H1 (cell line): ENCODE data around the gene ELL. TPM values are rescaled to one million over a fixed set of nuclear protein-coding genes. Genes with fewer than 3 reads are reported as not detected.

Experiments used
- CTCF ChIA-PET: fragments of 300-600 bp; sonication (Branson Sonifier 250); formaldehyde crosslinking; loops from one replicate; lab custom pipeline; 2021; ENCODE audit not compliant: partially characterized antibody; lab: Charles Lee
- POLR2A ChIA-PET: fragments of 300-600 bp; sonication (Branson Sonifier 250); formaldehyde crosslinking; loops from one replicate; lab custom pipeline; 2021; ENCODE audit warnings: inconsistent platforms; ENCODE audit not compliant: partially characterized antibody; lab: Charles Lee
- DNase-seq, 2 experiments: peaks; one replicate each; pipeline versions ENCODE4 v3.0.0 to v3.0.0-alpha.2; 2010 to 2022; ENCODE audit warnings: low spot score in 2 of 2, low read depth in 1 of 2, mixed read lengths in 1 of 2
- FAIRE-seq: peaks from 2 replicates; lab custom pipeline; 2011; peaks lifted over from hg19 to GRCh38; lab: Jason Lieb, UNC
- H2AFZ ChIP-seq: 2 replicates; pipeline ENCODE4 v1.8.1; 2012; ENCODE audit warnings: low read length, inconsistent platforms
- H2AK5ac ChIP-seq: 2 replicates; pipeline ENCODE4 v1.6.1; 2013; ENCODE audit warnings: low read depth, low read length
- H2BK120ac ChIP-seq: replicated peaks from 2 replicates; pipeline ENCODE3; 2013; ENCODE audit warnings: low read depth, low read length, inconsistent platforms
- H2BK12ac ChIP-seq: 2 replicates; pipeline ENCODE4 v1.6.1; 2013; ENCODE audit warnings: low read depth, low read length
- H2BK15ac ChIP-seq: 2 replicates; pipeline ENCODE4 v1.6.1; 2013; ENCODE audit warnings: low read length
- H2BK20ac ChIP-seq: 2 replicates; pipeline ENCODE4 v1.6.1; 2013; ENCODE audit warnings: low read length
- H2BK5ac ChIP-seq: 2 replicates; pipeline ENCODE4 v1.6.1; 2013; ENCODE audit warnings: low read depth, low read length
- H3K14ac ChIP-seq: 2 replicates; pipeline ENCODE4 v1.6.1; 2013; ENCODE audit warnings: inconsistent platforms; ENCODE audit not compliant: insufficient read length
- H3K18ac ChIP-seq: 2 replicates; pipeline ENCODE4 v1.6.1; 2013; ENCODE audit warnings: low read length; ENCODE audit errors: extremely low read depth
- H3K23ac ChIP-seq: 2 replicates; pipeline ENCODE4 v1.6.1; 2013; ENCODE audit warnings: inconsistent platforms; ENCODE audit not compliant: insufficient read length
- H3K23me2 ChIP-seq: 2 replicates; pipeline ENCODE4 v1.6.1; 2013; ENCODE audit warnings: low read depth, low read length
- H3K27ac ChIP-seq: 2 replicates; pipeline ENCODE4 v1.6.1; 2011; ENCODE audit warnings: low read depth, low read length, inconsistent platforms
- H3K27me3 ChIP-seq, 4 experiments: replicated peaks in 1 of 4; 1 replicate in 1 of 4; 2 replicates in 3 of 4; pipeline versions ENCODE4 v1.6.1 to v1.8.1; 2011 to 2013; ENCODE audit warnings: low read length in 3 of 4, mild to moderate bottlenecking in 3 of 4, inconsistent platforms in 2 of 4, mixed read lengths in 2 of 4, moderate library complexity in 1 of 4; ENCODE audit not compliant: control insufficient read depth in 3 of 4, insufficient read depth in 3 of 4; ENCODE audit errors: extremely low read depth in 1 of 4
- H3K36me3 ChIP-seq, 4 experiments: 2 replicates each; pipeline versions ENCODE4 v1.6.1 to v1.8.1; 2011 to 2013; ENCODE audit warnings: mild to moderate bottlenecking in 4 of 4, low read length in 3 of 4, moderate library complexity in 2 of 4, control low read depth in 1 of 4, inconsistent platforms in 1 of 4; ENCODE audit not compliant: insufficient read depth in 4 of 4, control insufficient read depth in 2 of 4
- H3K4ac ChIP-seq: replicated peaks from 2 replicates; pipeline ENCODE3; 2013; ENCODE audit warnings: low read length, low read depth, mixed read lengths, inconsistent platforms; ENCODE audit not compliant: insufficient read length
- H3K4me1 ChIP-seq, 4 experiments: replicated peaks in 1 of 4; 1 replicate in 1 of 4; 2 replicates in 3 of 4; pipeline versions ENCODE4 v1.6.1 to v1.8.1; 2011 to 2013; ENCODE audit warnings: low read length in 3 of 4, inconsistent platforms in 2 of 4, mixed read lengths in 1 of 4; ENCODE audit not compliant: insufficient read depth in 4 of 4, control insufficient read depth in 3 of 4
- H3K4me2 ChIP-seq, 2 experiments: 2 replicates each; pipeline versions ENCODE4 v1.6.1 to v1.8.1; 2011 to 2013; ENCODE audit warnings: low read depth in 2 of 2, low read length in 2 of 2, control low read depth in 1 of 2, inconsistent platforms in 1 of 2, mild to moderate bottlenecking in 1 of 2; ENCODE audit not compliant: insufficient read depth in 1 of 2
- H3K4me3 ChIP-seq, 4 experiments: fragments of 200-600, 300-600 bp in 1 of 4; sonication (generic), shearing (Covaris generic), sonication (Bioruptor Twin) in 1 of 4; 2 replicates each; pipeline versions ENCODE4 v1.5.1 to v1.8.1; 2011 to 2016; ENCODE audit warnings: low read length in 4 of 4, low read depth in 3 of 4, control low read depth in 2 of 4, inconsistent platforms in 2 of 4, mild to moderate bottlenecking in 2 of 4, mixed read lengths in 1 of 4, moderate library complexity in 1 of 4; ENCODE audit not compliant: insufficient read depth in 2 of 4; ENCODE audit errors: extremely low read depth in 1 of 4
- H3K56ac ChIP-seq: replicated peaks from 2 replicates; pipeline ENCODE3; 2013; ENCODE audit warnings: low read depth, mild to moderate bottlenecking, mixed read lengths, low read length, inconsistent platforms; ENCODE audit not compliant: insufficient read length
- H3K79me1 ChIP-seq: 2 replicates; pipeline ENCODE4 v1.6.1; 2013; ENCODE audit warnings: low read depth, low read length, control low read depth
- H3K79me2 ChIP-seq, 2 experiments: 2 replicates each; pipeline versions ENCODE4 v1.6.1 to v1.8.1; 2012 to 2013; ENCODE audit warnings: low read length in 2 of 2, mild to moderate bottlenecking in 2 of 2, inconsistent platforms in 1 of 2; ENCODE audit not compliant: insufficient read depth in 2 of 2, control insufficient read depth in 1 of 2
- H3K9ac ChIP-seq, 4 experiments: replicated peaks in 1 of 4; 1 replicate in 1 of 4; 2 replicates in 3 of 4; pipeline versions ENCODE4 v1.6.1 to v1.8.1; 2011 to 2013; ENCODE audit warnings: low read depth in 3 of 4, low read length in 3 of 4, control low read depth in 2 of 4, mild to moderate bottlenecking in 2 of 4, moderate library complexity in 2 of 4, inconsistent platforms in 1 of 4; ENCODE audit errors: extremely low read depth in 1 of 4
- H3K9me3 ChIP-seq, 2 experiments: 2 replicates each; pipeline versions ENCODE4 v1.6.1 to v1.8.1; 2012 to 2013; ENCODE audit warnings: mild to moderate bottlenecking in 2 of 2, moderate library complexity in 2 of 2, control low read depth in 1 of 2, inconsistent platforms in 1 of 2, low read depth in 1 of 2, low read length in 1 of 2, mixed read lengths in 1 of 2; ENCODE audit not compliant: insufficient read depth in 2 of 2
- H4K20me1 ChIP-seq, 2 experiments: replicated peaks in 1 of 2; 2 replicates each; pipeline versions ENCODE3 to v1.8.1; 2011 to 2013; ENCODE audit warnings: inconsistent platforms in 2 of 2, low read length in 2 of 2, mild to moderate bottlenecking in 1 of 2; ENCODE audit not compliant: insufficient read depth in 2 of 2, control insufficient read depth in 1 of 2
- H4K5ac ChIP-seq: 2 replicates; pipeline ENCODE4 v1.6.1; 2013; ENCODE audit warnings: low read length, low read depth, mixed read lengths, inconsistent platforms; ENCODE audit not compliant: insufficient read length
- H4K8ac ChIP-seq: 2 replicates; pipeline ENCODE4 v1.8.0; 2013; ENCODE audit warnings: mild to moderate bottlenecking, moderate library complexity, low read length, inconsistent platforms; ENCODE audit not compliant: insufficient read depth; ENCODE audit errors: extremely low read depth
- H4K91ac ChIP-seq: replicated peaks from 2 replicates; pipeline ENCODE3; 2013; ENCODE audit warnings: low read length, mixed read lengths, inconsistent platforms; ENCODE audit not compliant: insufficient read length
- ASH2L ChIP-seq: fragments of 200-600, 300-600 bp; sonication (generic); IDR thresholded peaks from one replicate; pipeline ENCODE4 v1.7.1; 2017; ENCODE audit warnings: low read length
- CREB1 ChIP-seq: IDR thresholded peaks from 2 replicates; pipeline ENCODE4 v1.6.1; 2012; ENCODE audit warnings: inconsistent platforms
- GTF2F1 ChIP-seq: IDR thresholded peaks from 2 replicates; pipeline ENCODE4 v1.6.1; 2012; ENCODE audit warnings: low read depth, low read length, improper control_type of control experiment, borderline replicate concordance
- KDM4A ChIP-seq: IDR thresholded peaks from one replicate; pipeline ENCODE4 v1.7.1; 2012; ENCODE audit warnings: low read depth, mild to moderate bottlenecking, moderate library complexity, low read length, inconsistent platforms; ENCODE audit not compliant: severe bottlenecking
- MAX ChIP-seq: IDR thresholded peaks from 2 replicates; pipeline ENCODE4 v1.6.1; 2012; ENCODE audit warnings: inconsistent platforms
- PHF8 ChIP-seq: fragments of 200-600 bp; sonication (generic); conservative IDR thresholded peaks from 2 replicates; pipeline ENCODE4 v1.7.1; 2012; ENCODE audit warnings: low read depth, mild to moderate bottlenecking, inconsistent platforms, low read length, moderate library complexity
- RAD21 ChIP-seq, 2 experiments: IDR thresholded peaks in 1 of 2; conservative IDR thresholded peaks in 1 of 2; 2 replicates each; pipeline ENCODE4 v1.6.1; 2011; ENCODE audit warnings: low read depth in 2 of 2, low read length in 2 of 2, improper control_type of control experiment in 1 of 2, inconsistent platforms in 1 of 2, mild to moderate bottlenecking in 1 of 2, moderate library complexity in 1 of 2
- SIN3A ChIP-seq, 2 experiments: IDR thresholded peaks in 1 of 2; conservative IDR thresholded peaks in 1 of 2; 2 replicates each; pipeline ENCODE4 v1.6.1; 2011 to 2012; ENCODE audit warnings: low read length in 2 of 2, improper control_type of control experiment in 1 of 2, low read depth in 1 of 2, mild to moderate bottlenecking in 1 of 2
- TAF1 ChIP-seq: IDR thresholded peaks from 2 replicates; pipeline ENCODE4 v1.6.1; 2011; ENCODE audit warnings: mild to moderate bottlenecking, low read depth, low read length
- YY1 ChIP-seq: IDR thresholded peaks from 2 replicates; pipeline ENCODE4 v1.6.1; 2011; ENCODE audit warnings: low read depth, mild to moderate bottlenecking, low read length
- WGBS, 2 experiments: shearing (Covaris generic) in 1 of 2; methylation state at CpG; one replicate each; pipeline versions ENCODE4 v1.1.6 to v1.1.7; 2013 to 2015; ENCODE audit warnings: low lambda C conversion rate in 2 of 2, mixed read lengths in 2 of 2, inconsistent platforms in 1 of 2, low coverage in 1 of 2, missing lambda C conversion rate in 1 of 2; ENCODE audit not compliant: insufficient replicate concordance in 2 of 2, insufficient coverage in 1 of 2, insufficient read length in 1 of 2; ENCODE audit errors: extremely low coverage in 1 of 2, missing lambda C conversion rate in 1 of 2; 5-methylcytosine and 5-hydroxymethylcytosine counted together
- polyA plus RNA-seq, 7 experiments: library from polyadenylated mRNA; depleted of rRNA in 3 of 7; stranded (reverse) in 5 of 7; unstranded in 2 of 7; fragments of >200 nt in 5 of 7; fragments of 200-250 nt in 2 of 7; gene quantifications; 1 replicate in 5 of 7; 2 replicates in 1 of 7; 4 replicates in 1 of 7; pipeline versions ENCODE4 v1.2.1 to v1.2.3, GENCODE V29; 2011 to 2013; ENCODE audit warnings: missing spikeins in 2 of 7, mixed read lengths in 2 of 7
- total RNA-seq: library from RNA; stranded (reverse); fragmentation: NEBNext Ultra II Directional; extraction: Animal tissue kit (Norgen Biotek cat#: 25700); gene quantifications from 2 replicates; pipeline ENCODE4 v1.2.1, GENCODE V29; 2021

ELL gene
- total and polyA plus RNA-seq, 2 of the 8 experiments (the other 6 are each of a cell fraction or from before 2014, with no cell fraction given), result 5.2 to 10.5 TPM

DNA sequence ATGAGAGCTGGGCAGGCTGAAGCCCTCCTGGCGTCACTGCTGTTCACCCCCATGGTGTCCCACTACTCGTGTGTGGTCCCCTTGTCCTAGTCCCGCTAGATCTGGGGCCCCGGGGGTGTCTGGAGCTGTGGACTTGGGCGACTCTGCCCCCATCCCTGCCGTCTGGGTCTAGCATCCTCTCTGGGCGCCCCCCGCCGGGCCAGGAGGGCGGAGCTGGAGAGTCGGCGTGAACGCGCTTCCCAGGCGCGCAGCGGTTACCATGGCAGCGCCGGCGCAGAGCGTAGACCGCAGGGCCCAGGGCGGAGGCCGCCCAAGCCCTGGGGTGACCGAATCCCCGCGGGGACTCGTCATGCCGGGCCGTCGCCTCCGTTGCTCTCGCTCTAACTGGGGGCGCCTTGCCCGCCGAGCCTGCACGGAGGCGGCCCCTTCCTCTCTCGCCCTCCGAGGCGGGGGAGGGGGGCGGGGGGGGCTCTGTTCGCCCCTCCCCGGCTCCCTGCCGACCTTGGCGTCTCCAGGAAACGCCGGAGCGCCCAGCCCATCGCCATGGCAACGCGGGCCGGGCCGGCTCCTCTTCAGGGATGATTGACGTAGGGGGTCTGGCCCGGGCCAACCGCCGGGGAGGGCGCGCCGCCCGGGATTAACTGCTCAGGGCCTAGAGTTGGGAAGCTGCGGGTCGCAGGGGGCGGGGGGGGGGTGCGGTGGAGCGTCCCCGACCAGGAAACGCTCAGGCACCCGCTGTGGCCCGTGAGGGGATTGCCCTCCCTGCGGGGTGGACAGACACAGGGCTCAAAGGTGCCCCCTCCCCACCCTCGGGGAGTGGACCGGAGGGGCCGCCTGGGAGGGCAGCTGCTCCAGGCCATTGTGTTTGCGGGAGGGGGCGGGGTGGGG lies 92.8 kb downstream of the ELL start:
- peak overlapping the region; percentile 71; the same call in 1 of the 2 replicates for H2BK5ac ChIP-seq
- H3K79me2 ChIP-seq, result no peaks in the 10 kb centered on the region
- no peak overlapping the region; a peak in 1 of 7 replicates for H3K9ac ChIP-seq
- no peaks in the 10 kb centered on the region for H3K9me3 ChIP-seq
- H3K79me1 ChIP-seq, result peaks cover 3% of the 10 kb centered on the region; the same call in 1 of the 2 replicates
- peak overlapping the region; percentile 48; the same call in 1 of the 2 replicates for H3K18ac ChIP-seq
- no peak overlapping the region for H2BK120ac ChIP-seq
- H3K4me1 ChIP-seq, result peaks cover 0 to 47% (median 30%) of the 10 kb centered on the region in 4 experiments; a peak in 6 of 7 replicates
- DNase-seq, result peak in 1 of 2 experiments; percentile 99
- H3K27me3 ChIP-seq, result no peaks in the 10 kb centered on the region; a peak in 1 of 7 replicates
- POLR2A ChIA-PET, result interaction anchor here (0.5 to 2.3 kb wide), 6 partner anchors 10 to 165 kb away, joined by 3 to 26 read pairs (median 4); partner anchors contain the start of genes LSM4 and SSBP4
- peak overlapping the region; percentile 33 to 70 (median 48) for H3K4me3 ChIP-seq
- TF ChIP-seq YY1 (no peak), RAD21 (IDR thresholded peaks at IDR 0.05 in 1 of 2, conservative IDR thresholded peaks at IDR 0.05 in 1 of 2; ENCODE audit: low read depth in 2 of 2, low read length in 2 of 2) (no peak), KDM4A (peak; percentile 57), PHF8 (peak; percentile 36; the same call in 1 of the 2 replicates), TAF1 (no peak), MAX (no peak), CREB1 (peak; percentile 49), SIN3A (conservative IDR thresholded peaks at IDR 0.05 in 1 of 2, IDR thresholded peaks at IDR 0.05 in 1 of 2; ENCODE audit: low read depth in 1 of 2, low read length in 2 of 2) (peak; percentile 57 to 90; a peak in 2 of 4 replicates), GTF2F1 (no peak), ASH2L (peak; percentile 29)
- CTCF ChIA-PET, result interaction anchor here (0.6 to 2.8 kb wide), 7 partner anchors 10 to 118 kb away, joined by 3 to 14 read pairs (median 4); partner anchors contain the start of gene SSBP4
- peaks cover 0 to 12% of the 10 kb centered on the region in 2 experiments for H4K20me1 ChIP-seq
- peak overlapping the region; percentile 85; the same call in 1 of the 2 replicates for H4K8ac ChIP-seq
- H3K23ac ChIP-seq, result no peak overlapping the region
- 1% methylated on average over 52 of the region's 77 CpGs; no CpG with 5 or more reads in 1 of the 2 experiments for WGBS, 2 experiments
- no peak overlapping the region for H3K4ac ChIP-seq
- H2BK20ac ChIP-seq, result no peak overlapping the region
- H2AK5ac ChIP-seq, result no peak overlapping the region
- H2BK15ac ChIP-seq, result no peak overlapping the region
- no peaks in the 10 kb centered on the region for H3K36me3 ChIP-seq
- H3K27ac ChIP-seq, result no peak overlapping the region
- no peak for FAIRE-seq
- peak overlapping the region; percentile 65 for H4K91ac ChIP-seq
- peak overlapping the region; percentile 18 for H4K5ac ChIP-seq
- H2AFZ ChIP-seq, result no peak overlapping the region
- H3K56ac ChIP-seq, result no peak overlapping the region
- no peak overlapping the region for H3K14ac ChIP-seq
- peak overlapping the region; percentile 68 to 76 for H3K4me2 ChIP-seq
- peaks cover 10% of the 10 kb centered on the region; the same call in 1 of the 2 replicates for H3K23me2 ChIP-seq
- no peak overlapping the region for H2BK12ac ChIP-seq
